HepG2 (cell line): Measurements from ENCODE around the gene POLR1H. TPM values are rescaled to one million over a fixed set of nuclear protein-coding genes. Genes with fewer than 3 reads are reported as not detected.
A peak's percentile ranks its signal among the peaks of the same experiment; 100 is the strongest.

Experiments used
- AGO1 ChIP-seq: fragments of 200-400 bp; formaldehyde crosslinking; IDR thresholded peaks from 2 replicates; pipeline ENCODE4 v1.6.1; 2017; ENCODE audit warnings: mild to moderate bottlenecking, low read depth, low read length, moderate library complexity; ENCODE audit not compliant: poor library complexity, severe bottlenecking
- AGO2 ChIP-seq: fragments of 200-400 bp; formaldehyde crosslinking; optimal IDR thresholded peaks from 2 replicates; pipeline ENCODE3; 2017; ENCODE audit warnings: mild to moderate bottlenecking, low read depth, low read length, moderate library complexity
- BHLHE40 ChIP-seq: IDR thresholded peaks from 2 replicates; pipeline ENCODE4 v1.6.1; 2011; ENCODE audit warnings: low read length, improper control_type of control experiment
- FOXA1 ChIP-seq, 2 experiments: fragments of 450-650 bp in 1 of 2; sonication (generic) in 1 of 2; formaldehyde crosslinking in 1 of 2; IDR thresholded peaks; 2 replicates each; pipeline versions ENCODE4 v1.4.0 to v1.6.1; 2016 to 2020; ENCODE audit warnings: missing genetic modification reagents in 1 of 2
- NPAS2 ChIP-seq: sonication (generic); formaldehyde crosslinking; IDR thresholded peaks from 2 replicates; pipeline ENCODE4 v1.8.0; 2022; ENCODE audit warnings: mild to moderate bottlenecking, missing genetic modification reagents, borderline replicate concordance
- RFX3 ChIP-seq: IDR thresholded peaks from 2 replicates; pipeline ENCODE4 v1.6.1; 2016; ENCODE audit warnings: missing biosample characterization, missing genetic modification reagents
- TOPORS ChIP-seq: sonication (generic); formaldehyde crosslinking; IDR thresholded peaks from 2 replicates; pipeline ENCODE4 v1.8.0; 2023; ENCODE audit warnings: mild to moderate bottlenecking, missing genetic modification reagents
- ZFP41 ChIP-seq: sonication (generic); formaldehyde crosslinking; IDR thresholded peaks from 2 replicates; pipeline ENCODE4 v1.4.0; 2020; ENCODE audit warnings: mild to moderate bottlenecking, missing genetic modification reagents, borderline replicate concordance
- ZFYVE20 ChIP-seq: sonication (generic); formaldehyde crosslinking; IDR thresholded peaks from 2 replicates; pipeline ENCODE4 v1.8.0; 2023; ENCODE audit warnings: low read depth, mild to moderate bottlenecking, moderate library complexity, missing genetic modification reagents, borderline replicate concordance
- ZMYM3 ChIP-seq: sonication (generic); formaldehyde crosslinking; IDR thresholded peaks from 2 replicates; pipeline ENCODE4 v1.5.1; 2020; ENCODE audit warnings: mild to moderate bottlenecking, missing genetic modification reagents
- ZNF17 ChIP-seq: sonication (generic); formaldehyde crosslinking; IDR thresholded peaks from 2 replicates; pipeline ENCODE4 v1.5.0; 2020; ENCODE audit warnings: mild to moderate bottlenecking, missing genetic modification reagents
- ZNF331 ChIP-seq: sonication (generic); formaldehyde crosslinking; IDR thresholded peaks from 2 replicates; pipeline ENCODE4 v1.4.0; 2020; ENCODE audit warnings: missing genetic modification reagents
- ZNF441 ChIP-seq: sonication (generic); formaldehyde crosslinking; IDR thresholded peaks from 2 replicates; pipeline ENCODE4 v1.7.0; 2021; ENCODE audit warnings: missing genetic modification reagents, borderline replicate concordance
- ZNF747 ChIP-seq: sonication (generic); formaldehyde crosslinking; IDR thresholded peaks from 2 replicates; pipeline ENCODE4 v1.8.1; 2023; ENCODE audit warnings: missing genetic modification reagents, mild to moderate bottlenecking, borderline replicate concordance
- ZNF75D ChIP-seq: sonication (generic); formaldehyde crosslinking; IDR thresholded peaks from 2 replicates; pipeline ENCODE4 v1.8.1; 2023; ENCODE audit warnings: missing genetic modification reagents, mild to moderate bottlenecking, borderline replicate concordance
- polyA plus RNA-seq, 8 experiments: library from polyadenylated mRNA; depleted of rRNA in 3 of 8; stranded (reverse) in 7 of 8; unstranded in 1 of 8; fragments of >200 nt; fragmentation: Illumina TruSeq in 4 of 8; extraction: Trizol in 4 of 8; gene quantifications; 2 replicates each; pipeline versions ENCODE4 v1.2.1 to v1.2.3, GENCODE V29; 2011 to 2016; ENCODE audit warnings: low read depth in 4 of 8, missing spikeins in 1 of 8, mixed read lengths in 1 of 8; ENCODE audit not compliant: insufficient read depth in 1 of 8
- total RNA-seq, 5 experiments: library from RNA; depleted of rRNA; stranded (reverse); fragments of >200 nt; fragmentation: Illumina TruSeq; extraction: Trizol; gene quantifications; 2 replicates each; pipeline ENCODE4 v1.2.3, GENCODE V29; 2016; ENCODE audit warnings: low read depth in 1 of 5
- TF ChIP-seq, protein P1 (sequence below): sonication (generic); formaldehyde crosslinking; IDR thresholded peaks from 2 replicates; pipeline ENCODE4 v1.4.0; 2020; ENCODE audit warnings: missing genetic modification reagents
- TF ChIP-seq, protein P2 (sequence below): sonication (generic); formaldehyde crosslinking; IDR thresholded peaks from 2 replicates; pipeline ENCODE4 v1.5.0; 2020; ENCODE audit warnings: missing genetic modification reagents
- TF ChIP-seq, protein P3 (sequence below): sonication (generic); formaldehyde crosslinking; IDR thresholded peaks from 2 replicates; pipeline ENCODE4 v1.8.0; 2022; ENCODE audit warnings: missing genetic modification reagents, low read depth, mild to moderate bottlenecking, borderline replicate concordance
- TF ChIP-seq, protein P4 (sequence below): sonication (generic); formaldehyde crosslinking; IDR thresholded peaks from 2 replicates; pipeline ENCODE4 v1.4.0; 2020; ENCODE audit warnings: mild to moderate bottlenecking, missing genetic modification reagents
- TF ChIP-seq, protein P5 (sequence below): IDR thresholded peaks from 2 replicates; pipeline ENCODE4 v1.6.1; 2016; ENCODE audit warnings: low read depth, borderline replicate concordance
- TF ChIP-seq, protein P6 (sequence below): sonication (generic); formaldehyde crosslinking; IDR thresholded peaks from 2 replicates; pipeline ENCODE4 v1.5.0; 2020; ENCODE audit warnings: mild to moderate bottlenecking, missing genetic modification reagents

The POLR1H gene
- total and polyA plus RNA-seq, 2 of the 13 experiments (the other 11 are each of a cell fraction or from before 2014, with no cell fraction given): 61.4 to 79.8 TPM

DNA sequence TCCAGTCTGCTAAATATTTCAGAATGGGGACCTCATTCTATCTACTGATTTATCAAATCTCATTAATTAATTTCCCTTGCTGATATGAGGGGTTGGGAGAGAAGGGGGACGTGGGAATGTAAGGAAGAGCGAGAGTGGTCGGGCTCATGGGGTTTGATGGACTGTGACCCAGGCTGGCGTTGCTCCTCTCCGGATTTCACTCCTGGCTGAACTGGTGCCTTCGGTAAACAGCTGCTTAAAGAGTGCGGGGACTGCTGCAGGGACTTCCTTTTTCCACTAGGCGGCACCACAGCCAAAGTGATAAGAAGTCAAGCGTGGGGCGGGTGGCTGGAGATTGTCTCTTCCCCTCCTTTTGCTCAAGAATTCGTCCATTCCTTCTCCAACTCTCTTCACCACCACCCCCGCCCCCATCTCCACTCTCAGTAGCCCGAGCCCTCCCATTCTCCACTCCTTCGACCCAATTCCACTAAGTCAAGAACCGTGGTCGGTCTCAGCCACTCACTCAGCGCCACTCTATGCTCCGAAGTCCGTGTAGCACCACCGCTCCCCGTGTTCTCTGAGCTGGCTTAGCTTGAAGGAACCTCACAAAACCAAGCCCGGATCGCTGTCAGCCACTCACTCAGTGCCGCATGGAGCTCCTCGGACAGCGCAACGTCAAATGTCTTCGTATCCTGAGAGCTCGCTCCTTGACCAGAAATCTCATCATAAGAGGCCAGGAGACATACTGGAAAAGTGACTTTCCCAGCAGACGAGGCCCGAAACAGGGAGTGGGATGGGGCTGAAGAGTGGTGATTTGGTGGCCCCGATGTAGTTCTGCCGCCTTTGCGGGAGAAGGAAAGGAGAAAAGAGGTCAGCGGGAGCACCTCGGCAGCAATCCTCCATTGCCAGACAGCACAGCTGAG, 42.2 kb downstream of the POLR1H start (continued):
- TF ChIP-seq AGO1 (no peak), ZNF331 (peak; percentile 76), NPAS2 (no peak), TOPORS (no peak), ZNF17 (no peak), ZFP41 (no peak), ZFYVE20 (CRISPR knock-in tag) (no peak), ZNF441 (no peak), ZMYM3 (CRISPR knock-in tag) (no peak), BHLHE40 (0 out of 2 replicates have a peak, but pooled peaks have one; percentile 11), AGO2 (no peak), ZNF747 (CRISPR knock-in tag) (no peak), FOXA1 (IDR thresholded peaks at IDR 0.05) (0 out of 2 replicates have a peak, but pooled peaks have one; percentile 21), FOXA1 (CRISPR knock-in tag; IDR thresholded peaks at IDR 0.05) (peak; percentile 95), RFX3 (CRISPR knock-in tag) (no peak), ZNF75D (no peak)
- TF ChIP-seq, protein P1, sequence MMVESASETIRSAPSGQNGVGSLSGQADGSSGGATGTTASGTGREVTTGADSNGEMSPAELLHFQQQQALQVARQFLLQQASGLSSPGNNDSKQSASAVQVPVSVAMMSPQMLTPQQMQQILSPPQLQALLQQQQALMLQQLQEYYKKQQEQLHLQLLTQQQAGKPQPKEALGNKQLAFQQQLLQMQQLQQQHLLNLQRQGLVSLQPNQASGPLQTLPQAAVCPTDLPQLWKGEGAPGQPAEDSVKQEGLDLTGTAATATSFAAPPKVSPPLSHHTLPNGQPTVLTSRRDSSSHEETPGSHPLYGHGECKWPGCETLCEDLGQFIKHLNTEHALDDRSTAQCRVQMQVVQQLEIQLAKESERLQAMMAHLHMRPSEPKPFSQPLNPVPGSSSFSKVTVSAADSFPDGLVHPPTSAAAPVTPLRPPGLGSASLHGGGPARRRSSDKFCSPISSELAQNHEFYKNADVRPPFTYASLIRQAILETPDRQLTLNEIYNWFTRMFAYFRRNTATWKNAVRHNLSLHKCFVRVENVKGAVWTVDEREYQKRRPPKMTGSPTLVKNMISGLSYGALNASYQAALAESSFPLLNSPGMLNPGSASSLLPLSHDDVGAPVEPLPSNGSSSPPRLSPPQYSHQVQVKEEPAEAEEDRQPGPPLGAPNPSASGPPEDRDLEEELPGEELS: no peak
- TF ChIP-seq, protein P2, sequence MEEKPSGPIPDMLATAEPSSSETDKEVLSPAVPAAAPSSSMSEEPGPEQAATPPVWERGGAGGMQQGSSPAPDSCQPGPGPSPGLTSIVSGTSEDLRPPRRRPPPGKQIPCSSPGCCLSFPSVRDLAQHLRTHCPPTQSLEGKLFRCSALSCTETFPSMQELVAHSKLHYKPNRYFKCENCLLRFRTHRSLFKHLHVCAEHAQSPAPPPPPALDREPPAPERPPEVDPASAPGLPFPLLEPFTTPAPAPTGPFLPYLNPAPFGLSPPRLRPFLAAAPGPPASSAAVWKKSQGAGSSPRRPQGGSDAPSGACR (CRISPR knock-in tag): no peak
- TF ChIP-seq, protein P3, sequence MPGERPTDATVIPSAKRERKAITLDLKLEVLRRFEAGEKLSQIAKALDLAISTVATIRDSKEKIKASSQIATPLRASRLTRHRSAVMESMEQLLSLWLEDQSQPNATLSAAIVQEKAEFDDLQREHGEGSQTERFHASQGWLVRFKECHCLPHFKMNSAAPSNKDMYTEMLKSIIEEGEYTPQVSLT (CRISPR knock-in tag): 0 out of 2 replicates have a peak, but pooled peaks have one; percentile 50
- TF ChIP-seq, protein P4, sequence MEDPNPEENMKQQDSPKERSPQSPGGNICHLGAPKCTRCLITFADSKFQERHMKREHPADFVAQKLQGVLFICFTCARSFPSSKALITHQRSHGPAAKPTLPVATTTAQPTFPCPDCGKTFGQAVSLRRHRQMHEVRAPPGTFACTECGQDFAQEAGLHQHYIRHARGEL (CRISPR knock-in tag): no peak
- TF ChIP-seq, protein P5, sequence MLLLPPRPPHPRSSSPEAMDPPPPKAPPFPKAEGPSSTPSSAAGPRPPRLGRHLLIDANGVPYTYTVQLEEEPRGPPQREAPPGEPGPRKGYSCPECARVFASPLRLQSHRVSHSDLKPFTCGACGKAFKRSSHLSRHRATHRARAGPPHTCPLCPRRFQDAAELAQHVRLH (CRISPR knock-in tag): peak; percentile 91; the same call in 1 of the 2 replicates
- TF ChIP-seq, protein P6, sequence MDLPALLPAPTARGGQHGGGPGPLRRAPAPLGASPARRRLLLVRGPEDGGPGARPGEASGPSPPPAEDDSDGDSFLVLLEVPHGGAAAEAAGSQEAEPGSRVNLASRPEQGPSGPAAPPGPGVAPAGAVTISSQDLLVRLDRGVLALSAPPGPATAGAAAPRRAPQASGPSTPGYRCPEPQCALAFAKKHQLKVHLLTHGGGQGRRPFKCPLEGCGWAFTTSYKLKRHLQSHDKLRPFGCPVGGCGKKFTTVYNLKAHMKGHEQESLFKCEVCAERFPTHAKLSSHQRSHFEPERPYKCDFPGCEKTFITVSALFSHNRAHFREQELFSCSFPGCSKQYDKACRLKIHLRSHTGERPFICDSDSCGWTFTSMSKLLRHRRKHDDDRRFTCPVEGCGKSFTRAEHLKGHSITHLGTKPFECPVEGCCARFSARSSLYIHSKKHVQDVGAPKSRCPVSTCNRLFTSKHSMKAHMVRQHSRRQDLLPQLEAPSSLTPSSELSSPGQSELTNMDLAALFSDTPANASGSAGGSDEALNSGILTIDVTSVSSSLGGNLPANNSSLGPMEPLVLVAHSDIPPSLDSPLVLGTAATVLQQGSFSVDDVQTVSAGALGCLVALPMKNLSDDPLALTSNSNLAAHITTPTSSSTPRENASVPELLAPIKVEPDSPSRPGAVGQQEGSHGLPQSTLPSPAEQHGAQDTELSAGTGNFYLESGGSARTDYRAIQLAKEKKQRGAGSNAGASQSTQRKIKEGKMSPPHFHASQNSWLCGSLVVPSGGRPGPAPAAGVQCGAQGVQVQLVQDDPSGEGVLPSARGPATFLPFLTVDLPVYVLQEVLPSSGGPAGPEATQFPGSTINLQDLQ: no peak
